ENCODE measurements around the gene RNU1-3.
"Not testable (repeated sequence)": the region's sequence is repeated elsewhere in the genome, so short reads cannot be mapped to it uniquely, and the experiment has no call there.

DNA sequence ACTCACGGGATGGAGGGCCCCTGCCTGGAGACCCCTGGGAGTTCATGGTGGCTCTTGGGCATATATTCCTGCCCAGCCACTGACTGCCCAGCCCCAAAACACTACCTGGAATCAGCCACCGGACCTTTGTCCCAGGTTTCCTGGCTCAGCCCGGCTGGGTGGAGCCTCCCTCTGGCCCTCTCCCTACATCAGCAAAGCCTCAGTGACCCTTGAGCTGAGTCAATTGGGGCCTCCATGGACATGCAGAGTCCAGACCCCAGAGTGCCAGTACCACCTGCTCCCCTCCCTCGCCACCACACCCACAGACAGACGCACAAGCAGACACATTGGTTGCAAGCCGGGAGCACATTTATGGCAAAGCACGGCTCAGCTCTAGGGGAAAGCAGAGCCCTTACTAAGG lies 30.4 kb upstream of the RNU1-3 start:
- TF ChIP-seq POLR2AphosphoS5, POLR2A, TAF1 (IDR thresholded peaks at IDR 0.05; ENCODE audit: low read depth, low read length): not testable (repeated sequence)
